Inferior parietal cortex (tissue), 1 donor: Measurements from ENCODE around the gene GK2.
A peak's percentile ranks its signal among the peaks of the same experiment; 100 is the strongest.

Experiments used
- DNase-seq: peaks from one replicate; pipeline ENCODE4 v3.0.0-alpha.2; 2016; ENCODE audit errors: extremely low spot score

The GK2 gene

GRCh38 chr4:79408063-79408462 lies at the start of gene GK2:
Gene GK2, minus strand, starts transcription at chr4:79408228. Its CDS starts 28 bp downstream, at chr4:79408200.
- no peak for DNase-seq

- DNase-seq, result no peak
Observed at GRCh38 chr4:79455216-79455615, 47.2 kb upstream of the GK2 start.

GRCh38 chr4:79454656-79455055 lies 46.6 kb upstream of the GK2 start:
- DNase-seq, result no peak

GRCh38 chr4:79450053-79450452 lies 42.0 kb upstream of the GK2 start:
- DNase-seq, result peak; percentile 30

- DNase-seq, result no peak
Observed at GRCh38 chr4:79446145-79446544, 38.1 kb upstream of the GK2 start.

GRCh38 chr4:79445371-79445781 lies 37.3 kb upstream of the GK2 start:
- DNase-seq, result no peak

- no peak for DNase-seq
Observed at GRCh38 chr4:79442422-79442821, 34.4 kb upstream of the GK2 start.

GRCh38 chr4:79439489-79439888 lies 31.5 kb upstream of the GK2 start:
- DNase-seq, result no peak

GRCh38 chr4:79431839-79432238 lies 23.8 kb upstream of the GK2 start:
- DNase-seq, result no peak

GRCh38 chr4:79429113-79429903 lies 21.3 kb upstream of the GK2 start:
- no peak for DNase-seq

GRCh38 chr4:79426989-79427388 lies 19.0 kb upstream of the GK2 start:
- no peak for DNase-seq

GRCh38 chr4:79425586-79425985 lies 17.6 kb upstream of the GK2 start:
- no peak for DNase-seq

- no peak for DNase-seq
Observed at GRCh38 chr4:79421483-79421882, 13.5 kb upstream of the GK2 start.

GRCh38 chr4:79413886-79414285 lies 5.9 kb upstream of the GK2 start:
- DNase-seq, result no peak

GRCh38 chr4:79413032-79413885 lies 5.2 kb upstream of the GK2 start:
- DNase-seq, result no peak

- DNase-seq, result no peak
Observed at GRCh38 chr4:79404666-79405065, 3.4 kb downstream of the GK2 start.

- no peak for DNase-seq
Observed at GRCh38 chr4:79403356-79403755, 4.7 kb downstream of the GK2 start.

GRCh38 chr4:79402332-79402851 lies 5.6 kb downstream of the GK2 start:
- no peak for DNase-seq

- DNase-seq, result no peak
Observed at GRCh38 chr4:79399076-79399475, 9.0 kb downstream of the GK2 start.

GRCh38 chr4:79397951-79398350 lies 10.1 kb downstream of the GK2 start:
- DNase-seq, result no peak

GRCh38 chr4:79396794-79397193 lies 11.2 kb downstream of the GK2 start:
- no peak for DNase-seq

- DNase-seq, result no peak
Observed at GRCh38 chr4:79395841-79396240, 12.2 kb downstream of the GK2 start.

GRCh38 chr4:79390890-79391289 lies 17.1 kb downstream of the GK2 start:
- DNase-seq, result no peak
